GM23338 (cell line): ENCODE measurements around the gene CLDN6. TPM values are rescaled to one million over a fixed set of nuclear protein-coding genes. Genes with fewer than 3 reads are reported as not detected.
A peak's percentile ranks its signal among the peaks of the same experiment; 100 is the strongest.

ENCODE experiments used
- ATAC-seq: fragments of 200-7000 bp; cut with Tn5 transposase; 3 replicates; pipeline ENCODE4 v1.9.1; 2020
- DNase-seq: peaks from one replicate; pipeline ENCODE4 v3.0.0-alpha.2; 2015; ENCODE audit warnings: low spot score
- H2AFZ ChIP-seq: fragments of 200-600 bp; sonication (generic); 2 replicates; pipeline ENCODE4 v1.8.0; 2016; ENCODE audit warnings: antibody characterized with exemption, mild to moderate bottlenecking, moderate library complexity
- H3F3A ChIP-seq: fragments of 200-600 bp; sonication (generic); replicated peaks from 2 replicates; pipeline ENCODE4 v1.8.0; 2017; ENCODE audit warnings: antibody characterized with exemption, mixed run types, low read depth
- H3K27ac ChIP-seq: fragments of 200-600 bp; sonication (generic); 2 replicates; pipeline ENCODE4 v1.6.1; 2016; ENCODE audit warnings: low read depth
- H3K27me3 ChIP-seq: fragments of 200-600 bp; sonication (generic); 2 replicates; pipeline ENCODE4 v1.8.0; 2016; ENCODE audit warnings: mild to moderate bottlenecking, mixed run types, moderate library complexity; ENCODE audit not compliant: insufficient read depth
- H3K36me3 ChIP-seq: fragments of 200-600 bp; sonication (generic); 2 replicates; pipeline ENCODE4 v1.8.0; 2016; ENCODE audit warnings: mild to moderate bottlenecking; ENCODE audit not compliant: insufficient read depth
- H3K4me1 ChIP-seq: fragments of 200-600 bp; sonication (generic); 2 replicates; pipeline ENCODE4 v1.8.0; 2016; ENCODE audit warnings: mild to moderate bottlenecking, moderate library complexity; ENCODE audit not compliant: insufficient read depth
- H3K4me2 ChIP-seq: fragments of 200-600 bp; sonication (generic); 2 replicates; pipeline ENCODE4 v1.7.1; 2017; ENCODE audit warnings: mixed run types
- H3K4me3 ChIP-seq: fragments of 200-600 bp; sonication (generic); 2 replicates; pipeline ENCODE4 v1.6.1; 2016; ENCODE audit warnings: mixed run types
- H3K79me2 ChIP-seq: fragments of 200-600 bp; sonication (generic); replicated peaks from 2 replicates; pipeline ENCODE4 v1.8.0; 2017; ENCODE audit warnings: mild to moderate bottlenecking; ENCODE audit not compliant: insufficient read depth
- H3K9me2 ChIP-seq: fragments of 200-600 bp; sonication (generic); 2 replicates; pipeline ENCODE4 v1.8.0; 2017; ENCODE audit not compliant: insufficient read depth
- H4K20me1 ChIP-seq: fragments of 200-600 bp; sonication (generic); replicated peaks from 2 replicates; pipeline ENCODE4 v1.8.0; 2017; ENCODE audit warnings: mild to moderate bottlenecking; ENCODE audit not compliant: insufficient read depth
- H3K27ac Mint-ChIP-seq: 2 replicates; pipeline ENCODE4 v1.8.0; 2020; ENCODE audit warnings: inconsistent platforms, mild to moderate bottlenecking, moderate library complexity, mixed read lengths
- H3K27me3 Mint-ChIP-seq: 3 replicates; pipeline ENCODE4 v1.8.0; 2022; ENCODE audit warnings: low read depth, mild to moderate bottlenecking, moderate library complexity, mixed read lengths, inconsistent platforms; ENCODE audit not compliant: insufficient read depth, poor library complexity
- H3K36me3 Mint-ChIP-seq: 3 replicates; pipeline ENCODE4 v1.8.0; 2021; ENCODE audit warnings: low read depth, mild to moderate bottlenecking, inconsistent platforms, moderate library complexity, mixed read lengths
- H3K4me1 Mint-ChIP-seq: 3 replicates; pipeline ENCODE4 v1.8.0; 2020; ENCODE audit warnings: mild to moderate bottlenecking, inconsistent platforms, mixed read lengths
- H3K4me3 Mint-ChIP-seq: 3 replicates; pipeline ENCODE4 v1.8.0; 2021; ENCODE audit warnings: moderate library complexity, mild to moderate bottlenecking, inconsistent platforms, mixed read lengths
- H3K9me3 Mint-ChIP-seq: 3 replicates; pipeline ENCODE4 v1.8.0; 2020; ENCODE audit warnings: moderate library complexity, mild to moderate bottlenecking, inconsistent platforms, mixed read lengths
- CREB1 ChIP-seq: fragments of 250-450 bp; sonication (Bioruptor Pico); IDR thresholded peaks from 2 replicates; pipeline ENCODE4 v1.5.0; 2020; ENCODE audit warnings: low read depth, mild to moderate bottlenecking, moderate library complexity
- EZH2 ChIP-seq: fragments of 200-600 bp; sonication (generic); IDR thresholded peaks from one replicate; pipeline ENCODE4 v1.8.0; 2017; ENCODE audit warnings: antibody characterized with exemption, mild to moderate bottlenecking, low read depth; ENCODE audit not compliant: unreplicated experiment
- JUNB ChIP-seq: IDR thresholded peaks from one replicate; pipeline ENCODE4 v1.6.1; 2016; ENCODE audit warnings: antibody characterized with exemption; ENCODE audit not compliant: unreplicated experiment
- POLR2AphosphoS5 ChIP-seq: IDR thresholded peaks from 2 replicates; pipeline ENCODE4 v1.6.1; 2016; ENCODE audit warnings: antibody characterized with exemption, low read depth
- STAT1 ChIP-seq: IDR thresholded peaks from one replicate; pipeline ENCODE4 v1.6.1; 2016; ENCODE audit warnings: antibody characterized with exemption; ENCODE audit not compliant: unreplicated experiment
- ZNF114 ChIP-seq: fragments of 250-450 bp; sonication (Bioruptor Pico); IDR thresholded peaks from 2 replicates; pipeline ENCODE4 v1.5.0; 2020; ENCODE audit warnings: mild to moderate bottlenecking, moderate library complexity
- polyA plus RNA-seq: library from polyadenylated mRNA; unstranded; fragments of >200 nt; fragmentation: Nextera tagmentation; extraction: Ambion mirVana; gene quantifications from 2 replicates; pipeline ENCODE4 v1.2.1, GENCODE V29; 2016
- total RNA-seq: library from RNA; depleted of rRNA; stranded (reverse); fragments of >200 nt; shearing (Covaris generic); gene quantifications from 2 replicates; pipeline ENCODE4 v1.2.3, GENCODE V29; 2014
- TF ChIP-seq, protein P1 (sequence below), 2 experiments: fragments of 200-600 bp in 1 of 2; sonication (generic) in 1 of 2; conservative IDR thresholded peaks; 2 replicates each; pipeline versions ENCODE4 v1.5.1 to v1.6.1; 2016 to 2017; ENCODE audit warnings: antibody characterized with exemption in 2 of 2, low read depth in 2 of 2, mild to moderate bottlenecking in 2 of 2, moderate library complexity in 1 of 2
- TF ChIP-seq, protein P2 (sequence below): IDR thresholded peaks from one replicate; pipeline ENCODE4 v1.6.1; 2018; ENCODE audit warnings: antibody characterized with exemption; ENCODE audit not compliant: unreplicated experiment
- TF ChIP-seq, protein P3 (sequence below): IDR thresholded peaks from 2 replicates; pipeline ENCODE4 v1.6.1; 2016; ENCODE audit warnings: antibody characterized with exemption

The CLDN6 gene
- total and polyA plus RNA-seq, 2 experiments from 2014 or later: 537 to 1,028 TPM

DNA sequence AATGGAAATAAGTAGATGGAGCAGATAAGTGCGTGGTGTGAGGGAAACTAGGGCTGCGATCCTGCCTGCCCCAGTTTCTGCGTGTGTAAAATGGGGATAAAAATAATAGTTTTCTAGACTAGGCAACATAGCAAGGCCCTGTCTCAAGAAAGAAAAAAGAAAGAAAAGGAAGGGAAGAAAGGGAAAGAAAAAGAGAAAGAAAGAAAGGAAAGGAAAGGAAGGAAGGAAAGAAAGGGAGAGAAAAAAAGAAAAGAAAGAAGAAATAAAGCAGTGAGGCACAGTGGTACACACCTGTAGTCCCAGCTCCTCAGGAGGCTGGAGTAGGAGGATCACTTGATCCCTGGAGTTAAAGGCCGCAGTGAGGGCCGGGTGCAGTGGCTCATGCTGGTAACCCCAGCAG lies 35.6 kb downstream of the CLDN6 start (continued):
- TF ChIP-seq, protein P1, sequence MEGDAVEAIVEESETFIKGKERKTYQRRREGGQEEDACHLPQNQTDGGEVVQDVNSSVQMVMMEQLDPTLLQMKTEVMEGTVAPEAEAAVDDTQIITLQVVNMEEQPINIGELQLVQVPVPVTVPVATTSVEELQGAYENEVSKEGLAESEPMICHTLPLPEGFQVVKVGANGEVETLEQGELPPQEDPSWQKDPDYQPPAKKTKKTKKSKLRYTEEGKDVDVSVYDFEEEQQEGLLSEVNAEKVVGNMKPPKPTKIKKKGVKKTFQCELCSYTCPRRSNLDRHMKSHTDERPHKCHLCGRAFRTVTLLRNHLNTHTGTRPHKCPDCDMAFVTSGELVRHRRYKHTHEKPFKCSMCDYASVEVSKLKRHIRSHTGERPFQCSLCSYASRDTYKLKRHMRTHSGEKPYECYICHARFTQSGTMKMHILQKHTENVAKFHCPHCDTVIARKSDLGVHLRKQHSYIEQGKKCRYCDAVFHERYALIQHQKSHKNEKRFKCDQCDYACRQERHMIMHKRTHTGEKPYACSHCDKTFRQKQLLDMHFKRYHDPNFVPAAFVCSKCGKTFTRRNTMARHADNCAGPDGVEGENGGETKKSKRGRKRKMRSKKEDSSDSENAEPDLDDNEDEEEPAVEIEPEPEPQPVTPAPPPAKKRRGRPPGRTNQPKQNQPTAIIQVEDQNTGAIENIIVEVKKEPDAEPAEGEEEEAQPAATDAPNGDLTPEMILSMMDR (conservative IDR thresholded peaks at IDR 0.05; ENCODE audit: low read depth in 2 of 2): no peak
- TF ChIP-seq STAT1 (no peak), CREB1 (CRISPR knock-in tag) (no peak), EZH2 (no peak), POLR2AphosphoS5 (no peak), JUNB (no peak), ZNF114 (CRISPR knock-in tag) (no peak)
- TF ChIP-seq, protein P2, sequence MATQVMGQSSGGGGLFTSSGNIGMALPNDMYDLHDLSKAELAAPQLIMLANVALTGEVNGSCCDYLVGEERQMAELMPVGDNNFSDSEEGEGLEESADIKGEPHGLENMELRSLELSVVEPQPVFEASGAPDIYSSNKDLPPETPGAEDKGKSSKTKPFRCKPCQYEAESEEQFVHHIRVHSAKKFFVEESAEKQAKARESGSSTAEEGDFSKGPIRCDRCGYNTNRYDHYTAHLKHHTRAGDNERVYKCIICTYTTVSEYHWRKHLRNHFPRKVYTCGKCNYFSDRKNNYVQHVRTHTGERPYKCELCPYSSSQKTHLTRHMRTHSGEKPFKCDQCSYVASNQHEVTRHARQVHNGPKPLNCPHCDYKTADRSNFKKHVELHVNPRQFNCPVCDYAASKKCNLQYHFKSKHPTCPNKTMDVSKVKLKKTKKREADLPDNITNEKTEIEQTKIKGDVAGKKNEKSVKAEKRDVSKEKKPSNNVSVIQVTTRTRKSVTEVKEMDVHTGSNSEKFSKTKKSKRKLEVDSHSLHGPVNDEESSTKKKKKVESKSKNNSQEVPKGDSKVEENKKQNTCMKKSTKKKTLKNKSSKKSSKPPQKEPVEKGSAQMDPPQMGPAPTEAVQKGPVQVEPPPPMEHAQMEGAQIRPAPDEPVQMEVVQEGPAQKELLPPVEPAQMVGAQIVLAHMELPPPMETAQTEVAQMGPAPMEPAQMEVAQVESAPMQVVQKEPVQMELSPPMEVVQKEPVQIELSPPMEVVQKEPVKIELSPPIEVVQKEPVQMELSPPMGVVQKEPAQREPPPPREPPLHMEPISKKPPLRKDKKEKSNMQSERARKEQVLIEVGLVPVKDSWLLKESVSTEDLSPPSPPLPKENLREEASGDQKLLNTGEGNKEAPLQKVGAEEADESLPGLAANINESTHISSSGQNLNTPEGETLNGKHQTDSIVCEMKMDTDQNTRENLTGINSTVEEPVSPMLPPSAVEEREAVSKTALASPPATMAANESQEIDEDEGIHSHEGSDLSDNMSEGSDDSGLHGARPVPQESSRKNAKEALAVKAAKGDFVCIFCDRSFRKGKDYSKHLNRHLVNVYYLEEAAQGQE: no peak
- TF ChIP-seq, protein P3, sequence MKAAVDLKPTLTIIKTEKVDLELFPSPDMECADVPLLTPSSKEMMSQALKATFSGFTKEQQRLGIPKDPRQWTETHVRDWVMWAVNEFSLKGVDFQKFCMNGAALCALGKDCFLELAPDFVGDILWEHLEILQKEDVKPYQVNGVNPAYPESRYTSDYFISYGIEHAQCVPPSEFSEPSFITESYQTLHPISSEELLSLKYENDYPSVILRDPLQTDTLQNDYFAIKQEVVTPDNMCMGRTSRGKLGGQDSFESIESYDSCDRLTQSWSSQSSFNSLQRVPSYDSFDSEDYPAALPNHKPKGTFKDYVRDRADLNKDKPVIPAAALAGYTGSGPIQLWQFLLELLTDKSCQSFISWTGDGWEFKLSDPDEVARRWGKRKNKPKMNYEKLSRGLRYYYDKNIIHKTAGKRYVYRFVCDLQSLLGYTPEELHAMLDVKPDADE: no peak

GRCh38 chr16:2981899-2982250 lies 36.1 kb downstream of the CLDN6 start:
- no peak for DNase-seq

More at GRCh38 chr16:2981899-2982250, 36.1 kb downstream of the CLDN6 start:
- Histone ChIP-seq H4K20me1 (peaks cover 8% of the 10 kb centered on the region; the same call in 1 of the 2 replicates), H3K79me2 (peaks cover 14% of the 10 kb centered on the region), H3K27me3 (no peaks in the 10 kb centered on the region), H3F3A (peaks cover 19% of the 10 kb centered on the region), H3K27ac (peak overlapping the region; percentile 96), H3K4me2 (peak overlapping the region; percentile 92), H3K4me1 (peaks cover 22% of the 10 kb centered on the region), H2AFZ (no peak overlapping the region), H3K36me3 (0 out of 2 replicates have a peak, but pooled peaks cover 3% of the 10 kb centered on the region), H3K9me2 (no peaks in the 10 kb centered on the region), H3K4me3 (peak overlapping the region; percentile 86; the same call in 1 of the 2 replicates)
- TF ChIP-seq EZH2: no peak
- peaks cover 2% of the 10 kb centered on the region; the same call in 2 of the 3 replicates for H3K9me3 Mint-ChIP-seq
- peak overlapping the region; percentile 85 for H3K4me3 Mint-ChIP-seq
- peaks cover 14% of the 10 kb centered on the region for H3K36me3 Mint-ChIP-seq
- ATAC-seq: peak; percentile 9
- H3K27ac Mint-ChIP-seq: peak overlapping the region; percentile 84
- peaks cover 22% of the 10 kb centered on the region for H3K4me1 Mint-ChIP-seq
- peaks cover 17% of the 10 kb centered on the region for H3K27me3 Mint-ChIP-seq
